ENCODE results near the gene NFIB. TPM values are rescaled to one million over a fixed set of nuclear protein-coding genes. Genes with fewer than 3 reads are reported as not detected.
A peak's percentile ranks its signal among the peaks of the same experiment; 100 is the strongest.

NFIB gene
- total and polyA plus RNA-seq, 10 of the 15 experiments (the other 5 are each of a cell fraction or from before 2014, with no cell fraction given) = under 0.01 to 0.19 (median 0.05) TPM; not detected in 3

GRCh38 chr9:14353222-14354056, 39.5 kb upstream of the NFIB start (continued):
- no peak for TF ChIP-seq TARDBP (IDR thresholded peaks at IDR 0.05; ENCODE audit: borderline replicate concordance)
- TF ChIP-seq CTCF (IDR thresholded peaks at IDR 0.05 in 2 of 3, conservative IDR thresholded peaks at IDR 0.05 in 1 of 3; ENCODE audit: control insufficient read depth in 2 of 3, extremely low read depth in 1 of 3, insufficient read depth in 1 of 3, low read depth in 3 of 3, low read length in 3 of 3) = peak; percentile 78 to 93 (median 88)
- no peak for TF ChIP-seq KLF5 (IDR thresholded peaks at IDR 0.05; ENCODE audit: partially characterized antibody)
- peak; percentile 80 for TF ChIP-seq RAD21 (IDR thresholded peaks at IDR 0.05; ENCODE audit: insufficient read depth, low read depth, low read length)
- TF ChIP-seq KAT2A (conservative IDR thresholded peaks at IDR 0.05; ENCODE audit: control insufficient read depth, low read depth, low read length) = no peak
- TF ChIP-seq CREB1 (IDR thresholded peaks at IDR 0.05; ENCODE audit: low read depth) = peak; percentile 19; the same call in 1 of the 2 replicates

- Histone ChIP-seq H4K20me1 (ENCODE audit: control insufficient read depth, insufficient read depth) (no peaks in the 10 kb centered on the region), H3K27ac (ENCODE audit: control insufficient read depth, insufficient read depth) (no peak overlapping the region), H3K79me2 (ENCODE audit: control insufficient read depth, insufficient read depth, low read length) (no peaks in the 10 kb centered on the region), H3K4me1 (ENCODE audit: control insufficient read depth, insufficient read depth, low read length) (no peaks in the 10 kb centered on the region), H3K9ac (ENCODE audit: control insufficient read depth, insufficient read depth, low read length) (no peak overlapping the region), H3K36me3 (ENCODE audit: control insufficient read depth in 2 of 2, insufficient read depth in 2 of 2, low read length in 1 of 2) (no peaks in the 10 kb centered on the region), H2AFZ (ENCODE audit: control insufficient read depth, low read depth, low read length) (no peak overlapping the region), H3K9me3 (replicated peaks; ENCODE audit: control insufficient read depth, insufficient read depth, low read length) (no peaks in the 10 kb centered on the region; the same call in 2 of the 3 replicates), H3K4me3 (no peak overlapping the region), H3K27me3 (replicated peaks in 1 of 2; ENCODE audit: control insufficient read depth in 2 of 2, insufficient read depth in 2 of 2, low read length in 1 of 2) (peaks cover 16 to 22% of the 10 kb centered on the region in 2 experiments), H3K4me2 (ENCODE audit: control insufficient read depth, insufficient read depth) (no peak overlapping the region)
- ChIA-PET CTCF (interaction anchor here (0.5 to 6.2 kb wide), 16 partner anchors 7 to 928 kb away, joined by 3 to 97 read pairs (median 3); no protein-coding TSS in a partner anchor), RAD21 (ENCODE audit: unreplicated experiment) (interaction anchor here (0.9 to 2.6 kb wide), 7 partner anchors 26 to 927 kb away, joined by 3 to 27 read pairs (median 4); no protein-coding TSS in a partner anchor), SMC1A (ENCODE audit: uncharacterized antibody, unreplicated experiment) (interaction anchor here (0.6 to 4.8 kb wide), 10 partner anchors 9 to 1329 kb away, joined by 3 to 45 read pairs (median 4); no protein-coding TSS in a partner anchor), POLR2A (no interaction called here)
- intact Hi-C loops (cut with micrococcal nuclease; ENCODE audit: unreplicated experiment) (loop anchor here (2.0 to 10.0 kb wide), 4 partner anchors 58 to 1000 kb away; no protein-coding TSS in a partner anchor), in situ Hi-C loops (cut with MboI) (loop anchor here (5.0 kb wide), 1 partner anchor 930 kb away; no protein-coding TSS in a partner anchor)
- 31% methylated on average over 4 of the region's 4 CpGs for WGBS (ENCODE audit: insufficient coverage, insufficient replicate concordance, low lambda C conversion rate, missing lambda C conversion rate)
- ATAC-seq (no peak), FAIRE-seq (no peak), DNase-seq (ENCODE audit: low read depth, low spot score) (no peak)
- no TSS peak for BruUV-seq (replicated peaks)
- TF ChIP-seq HDGF (IDR thresholded peaks at IDR 0.05) (no peak), RCOR1 (conservative IDR thresholded peaks at IDR 0.05; ENCODE audit: low read depth, low read length) (no peak), NR2C2 (IDR thresholded peaks at IDR 0.05; ENCODE audit: borderline replicate concordance, control insufficient read depth, insufficient read length, low read depth) (no peak), ZSCAN29 (IDR thresholded peaks at IDR 0.05) (no peak), RAD51 (IDR thresholded peaks at IDR 0.05) (no peak), PBX3 (IDR thresholded peaks at IDR 0.05; ENCODE audit: insufficient replicate concordance, low read depth, low read length) (no peak), NBN (IDR thresholded peaks at IDR 0.05) (no peak), HDAC6 (IDR thresholded peaks at IDR 0.05; ENCODE audit: unreplicated experiment) (no peak), USF2 (IDR thresholded peaks at IDR 0.05; ENCODE audit: borderline replicate concordance, low read depth, low read length) (no peak), TAF1 (IDR thresholded peaks at IDR 0.05; ENCODE audit: borderline replicate concordance, low read depth, low read length) (no peak), MLLT1 (IDR thresholded peaks at IDR 0.05) (no peak)
These were observed 38.6 kb upstream of the NFIB start for GRCh38 chr9:14352503-14352902.

Measured in GM12878 (cell line).